Measurements from ENCODE around the gene DDX1. TPM values are rescaled to one million over a fixed set of nuclear protein-coding genes. Genes with fewer than 3 reads are reported as not detected.
"Not testable (repeated sequence)": the region's sequence is repeated elsewhere in the genome, so short reads cannot be mapped to it uniquely, and the experiment has no call there.

The DDX1 gene
- polyA plus RNA-seq, 6 donors from 2014 or later: 31.7 to 49.1 (median 40.6) TPM

DNA sequence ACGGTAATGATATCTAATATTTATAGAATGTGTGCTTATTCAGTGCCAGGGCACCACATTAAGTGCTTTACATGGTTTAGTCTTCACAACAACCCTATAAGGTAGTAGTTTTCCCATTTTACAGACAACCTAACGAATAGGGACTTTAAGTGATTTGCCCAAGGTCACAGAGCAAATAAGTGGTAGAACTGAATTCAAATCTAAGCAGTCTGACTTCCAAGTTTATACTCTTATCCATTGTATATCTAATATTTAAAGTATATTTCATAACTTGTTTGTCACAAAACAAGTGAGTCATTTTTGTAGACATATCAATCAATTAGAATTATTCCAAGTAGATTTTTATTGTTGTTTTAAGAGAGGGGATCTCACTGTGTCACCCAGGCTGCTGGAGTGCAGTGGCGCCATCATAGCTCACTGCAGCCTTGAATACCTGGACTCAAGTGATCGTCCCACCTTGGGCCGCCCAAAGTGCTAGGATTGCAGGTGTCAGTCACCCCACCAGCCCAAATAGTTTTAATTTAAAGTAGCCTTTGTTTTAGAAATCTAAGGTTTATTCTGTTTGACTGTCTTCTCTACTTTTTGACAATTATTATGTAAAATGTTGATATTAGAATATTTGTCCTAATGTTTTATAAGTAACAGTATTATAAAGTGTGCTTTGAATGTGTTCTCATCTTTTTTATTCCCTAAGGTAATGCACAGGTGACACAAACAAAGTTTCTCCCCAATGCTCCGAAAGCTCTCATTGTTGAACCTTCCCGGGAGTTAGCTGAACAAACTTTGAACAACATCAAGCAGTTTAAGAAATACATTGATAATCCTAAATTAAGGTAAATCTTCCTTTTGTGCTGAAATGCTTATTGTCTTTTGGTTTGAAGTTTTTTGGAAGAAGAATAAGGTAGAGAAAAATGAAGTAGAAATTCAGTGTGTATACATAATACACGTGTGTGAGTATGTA lies 15.1 kb downstream of the DDX1 start:
- DNase-seq (no peak), ATAC-seq (ENCODE audit: low read depth in 2 of 2) (no peak)
- Mint-ChIP-seq H3K27ac (peak overlapping the region in 1 of 6 donors; percentile 26), H3K36me3 (peaks cover 28 to 46% of the 10 kb centered on the region in 2 donors), H3K4me3 (no peak overlapping the region), H3K9me3 (no peaks in the 10 kb centered on the region), H3K4me1 (peaks cover 0 to 7% (median 0%) of the 10 kb centered on the region in 3 donors), H3K27me3 (no peaks in the 10 kb centered on the region)

DNA sequence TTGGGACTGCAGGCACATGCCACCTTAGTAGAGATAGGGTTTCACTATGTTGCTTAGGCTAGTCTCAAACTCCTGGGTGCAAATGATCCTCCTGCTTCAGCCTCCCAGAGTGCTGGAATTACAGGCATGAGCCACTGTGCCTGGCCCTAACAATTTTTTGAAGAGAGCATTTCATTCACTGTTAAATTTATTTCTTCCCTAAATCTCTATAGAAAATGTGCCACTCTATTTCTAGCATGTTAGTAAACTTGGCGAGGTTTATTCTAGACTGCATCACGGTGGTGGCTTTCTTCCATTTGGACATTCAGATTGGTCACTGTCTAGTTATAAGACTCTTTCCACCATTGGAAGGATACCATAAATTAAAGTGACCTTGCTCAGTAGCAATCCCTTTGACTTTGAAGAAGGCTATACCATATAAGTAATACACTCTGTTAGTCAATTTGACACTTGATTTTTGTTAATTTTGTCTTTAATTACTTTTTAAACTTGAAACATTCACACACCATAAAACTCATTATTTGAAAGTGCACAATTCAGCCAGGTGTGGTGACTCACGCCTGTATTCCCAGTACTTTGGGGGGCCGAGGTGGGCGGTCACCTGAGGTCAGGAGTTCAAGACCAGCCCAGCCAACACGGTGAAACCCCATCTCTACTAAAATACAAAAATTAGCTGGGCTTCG lies 16.2 kb downstream of the DDX1 start:
- Mint-ChIP-seq H3K4me1 (peaks cover 0 to 7% (median 0%) of the 10 kb centered on the region in 3 donors), H3K27ac (peak overlapping the region in 1 of 6 donors; percentile 88), H3K9me3 (no peaks in the 10 kb centered on the region), H3K27me3 (no peaks in the 10 kb centered on the region), H3K36me3 (peaks cover 28 to 38% of the 10 kb centered on the region in 2 donors), H3K4me3 (no peak overlapping the region)
- ATAC-seq (ENCODE audit: low read depth in 2 of 2) (no peak), DNase-seq (no peak)

GRCh38 chr2:15608392-15608761 lies 16.7 kb downstream of the DDX1 start:
- H3K36me3 Mint-ChIP-seq: peaks cover 31 to 37% of the 10 kb centered on the region in 2 donors
- no peak overlapping the region for H3K4me3 Mint-ChIP-seq
- no peak for ATAC-seq (ENCODE audit: low read depth in 2 of 2)
- no peak for DNase-seq
- no peaks in the 10 kb centered on the region for H3K27me3 Mint-ChIP-seq
- H3K9me3 Mint-ChIP-seq: no peaks in the 10 kb centered on the region
- no peak overlapping the region for H3K27ac Mint-ChIP-seq
- peaks cover 0 to 8% (median 0%) of the 10 kb centered on the region in 3 donors for H3K4me1 Mint-ChIP-seq

GRCh38 chr2:15609341-15610042 lies 17.8 kb downstream of the DDX1 start:
- peaks cover 33 to 39% of the 10 kb centered on the region in 2 donors for H3K36me3 Mint-ChIP-seq

DNA sequence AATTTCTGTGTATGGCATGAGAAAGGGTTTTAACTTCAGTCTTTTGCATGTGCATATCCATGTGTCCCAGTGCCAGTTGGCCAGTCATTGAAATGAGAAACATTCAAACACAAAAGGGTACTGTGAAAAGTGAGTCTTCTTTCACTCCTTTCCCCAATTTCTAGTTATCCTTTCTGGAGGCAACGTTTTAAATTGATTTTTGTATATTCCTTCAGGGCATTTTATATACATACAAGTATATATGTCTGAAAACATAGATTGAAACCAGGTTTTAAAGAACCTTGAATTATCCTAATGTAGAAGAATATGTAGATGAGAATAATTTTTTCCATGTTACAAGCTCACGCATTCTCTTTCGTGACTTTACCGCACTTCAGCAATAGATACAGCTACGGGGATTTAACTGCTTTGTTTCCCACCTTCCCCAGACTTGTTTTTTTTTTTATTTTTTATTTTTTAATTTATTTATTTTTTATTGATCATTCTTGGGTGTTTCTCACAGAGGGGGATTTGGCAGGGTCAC lies 18.8 kb downstream of the DDX1 start:
- H3K36me3 Mint-ChIP-seq: peaks cover 23 to 41% of the 10 kb centered on the region in 2 donors
- no peak for ATAC-seq (ENCODE audit: low read depth in 2 of 2)

More at GRCh38 chr2:15609341-15610042, 17.8 kb downstream of the DDX1 start:
- Mint-ChIP-seq H3K9me3 (no peaks in the 10 kb centered on the region), H3K27ac (no peak overlapping the region), H3K27me3 (no peaks in the 10 kb centered on the region), H3K4me1 (peaks cover 0 to 11% (median 0%) of the 10 kb centered on the region in 3 donors), H3K4me3 (no peak overlapping the region)
- no peak for DNase-seq
- ATAC-seq (ENCODE audit: low read depth in 2 of 2): no peak

DNA sequence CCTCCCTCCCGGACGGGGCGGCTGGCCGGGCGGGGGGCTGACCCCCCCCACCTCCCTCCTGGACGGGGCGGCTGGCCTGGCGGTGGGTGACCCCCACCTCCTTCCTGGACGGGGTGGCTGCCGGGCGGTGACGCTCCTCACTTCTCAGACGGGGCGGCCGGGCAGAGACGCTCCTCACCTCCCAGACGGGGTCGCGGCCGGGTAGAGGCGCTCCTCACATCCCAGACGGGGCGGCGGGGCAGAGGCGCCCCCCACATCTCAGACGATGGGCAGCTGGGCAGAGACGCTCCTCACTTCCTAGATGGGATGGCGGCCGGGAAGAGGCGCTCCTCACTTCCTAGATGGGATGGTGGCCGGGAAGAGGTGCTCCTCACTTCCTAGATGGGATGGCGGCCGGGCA lies 20.4 kb downstream of the DDX1 start:
- H3K27me3 Mint-ChIP-seq; H3K4me1 Mint-ChIP-seq; ATAC-seq (ENCODE audit: low read depth in 2 of 2); DNase-seq; H3K4me3 Mint-ChIP-seq; H3K9me3 Mint-ChIP-seq: not testable (repeated sequence)
- peaks cover 17 to 39% of the 10 kb centered on the region in 2 donors for H3K36me3 Mint-ChIP-seq
- peak overlapping the region in 1 of 6 donors; percentile 33 for H3K27ac Mint-ChIP-seq

More for the DNA sequence above, 18.8 kb downstream of the DDX1 start:
- Mint-ChIP-seq H3K9me3 (no peaks in the 10 kb centered on the region), H3K27me3 (no peaks in the 10 kb centered on the region), H3K4me1 (peaks cover 0 to 4% (median 0%) of the 10 kb centered on the region in 3 donors), H3K27ac (no peak overlapping the region), H3K4me3 (no peak overlapping the region)
- no peak for DNase-seq

GRCh38 chr2:15613736-15614429 lies 22.2 kb downstream of the DDX1 start:
- Mint-ChIP-seq H3K27me3 (no peaks in the 10 kb centered on the region), H3K27ac (no peak overlapping the region), H3K4me1 (peaks cover 0 to 4% (median 0%) of the 10 kb centered on the region in 3 donors), H3K36me3 (peaks cover 17 to 30% of the 10 kb centered on the region in 2 donors), H3K9me3 (no peaks in the 10 kb centered on the region), H3K4me3 (no peak overlapping the region)
- DNase-seq (no peak), ATAC-seq (ENCODE audit: low read depth in 2 of 2) (no peak)

DNA sequence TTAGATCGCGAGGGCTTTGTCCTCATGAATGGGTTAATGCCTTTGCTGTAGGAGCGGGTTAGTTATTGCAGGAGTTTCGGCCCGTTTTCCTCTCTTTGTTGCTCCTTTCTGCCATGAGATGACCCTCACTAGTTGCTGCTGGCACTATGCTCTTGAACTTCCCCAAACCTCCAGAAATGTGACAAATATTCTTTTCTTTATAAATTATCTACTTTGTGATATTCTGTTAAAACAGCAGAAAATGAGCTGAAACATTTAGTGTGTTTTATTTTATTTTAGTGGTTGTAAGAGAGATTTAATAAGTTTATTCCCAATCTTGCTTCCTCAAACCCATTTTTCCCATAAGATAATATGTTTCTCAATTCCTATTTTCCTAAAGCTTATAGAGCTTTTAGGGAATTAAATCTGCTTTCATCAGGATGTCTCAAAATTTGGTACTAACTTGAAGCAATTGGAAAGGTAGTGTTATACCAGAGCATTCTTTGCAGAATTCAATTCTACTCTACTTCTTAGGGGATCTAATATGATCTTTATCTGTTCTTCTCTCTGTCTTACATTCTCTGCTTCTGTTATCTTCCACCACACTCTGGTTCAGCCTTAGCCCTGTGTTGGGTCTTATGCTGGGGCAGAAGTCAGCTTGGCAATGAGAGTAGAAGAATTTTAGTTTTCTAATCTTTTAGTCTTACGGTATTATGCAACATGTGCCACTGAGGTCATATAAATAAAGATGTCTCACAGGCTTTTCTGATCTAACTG lies 23.1 kb downstream of the DDX1 start:
- peaks cover 0 to 4% (median 0%) of the 10 kb centered on the region in 3 donors for H3K4me1 Mint-ChIP-seq
- peaks cover 17 to 23% of the 10 kb centered on the region in 2 donors for H3K36me3 Mint-ChIP-seq
- no peaks in the 10 kb centered on the region for H3K27me3 Mint-ChIP-seq

GRCh38 chr2:15615301-15615920 lies 23.7 kb downstream of the DDX1 start:
- DNase-seq (no peak), ATAC-seq (ENCODE audit: low read depth in 2 of 2) (no peak)
- Mint-ChIP-seq H3K27me3 (no peaks in the 10 kb centered on the region), H3K27ac (peak overlapping the region in 2 of 6 donors; percentile 25 to 70), H3K4me1 (peaks cover 0 to 4% (median 0%) of the 10 kb centered on the region in 3 donors), H3K9me3 (no peaks in the 10 kb centered on the region), H3K4me3 (no peak overlapping the region), H3K36me3 (peaks cover 10 to 18% of the 10 kb centered on the region in 2 donors)

More for the DNA sequence above, 23.1 kb downstream of the DDX1 start:
- Mint-ChIP-seq H3K9me3 (no peaks in the 10 kb centered on the region), H3K4me3 (no peak overlapping the region), H3K27ac (peak overlapping the region in 2 of 6 donors; percentile 6 to 25)
- ATAC-seq (ENCODE audit: low read depth in 2 of 2): no peak
- no peak for DNase-seq

GRCh38 chr2:15616429-15616828 lies 24.8 kb downstream of the DDX1 start:
- no peaks in the 10 kb centered on the region for H3K27me3 Mint-ChIP-seq
- H3K27ac Mint-ChIP-seq: no peak overlapping the region
- H3K4me3 Mint-ChIP-seq: no peak overlapping the region
- peaks cover 8 to 19% of the 10 kb centered on the region in 2 donors for H3K36me3 Mint-ChIP-seq
- peaks cover 0 to 4% (median 0%) of the 10 kb centered on the region in 3 donors for H3K4me1 Mint-ChIP-seq
- no peaks in the 10 kb centered on the region for H3K9me3 Mint-ChIP-seq
- ATAC-seq (ENCODE audit: low read depth in 2 of 2): no peak
- no peak for DNase-seq

DNA sequence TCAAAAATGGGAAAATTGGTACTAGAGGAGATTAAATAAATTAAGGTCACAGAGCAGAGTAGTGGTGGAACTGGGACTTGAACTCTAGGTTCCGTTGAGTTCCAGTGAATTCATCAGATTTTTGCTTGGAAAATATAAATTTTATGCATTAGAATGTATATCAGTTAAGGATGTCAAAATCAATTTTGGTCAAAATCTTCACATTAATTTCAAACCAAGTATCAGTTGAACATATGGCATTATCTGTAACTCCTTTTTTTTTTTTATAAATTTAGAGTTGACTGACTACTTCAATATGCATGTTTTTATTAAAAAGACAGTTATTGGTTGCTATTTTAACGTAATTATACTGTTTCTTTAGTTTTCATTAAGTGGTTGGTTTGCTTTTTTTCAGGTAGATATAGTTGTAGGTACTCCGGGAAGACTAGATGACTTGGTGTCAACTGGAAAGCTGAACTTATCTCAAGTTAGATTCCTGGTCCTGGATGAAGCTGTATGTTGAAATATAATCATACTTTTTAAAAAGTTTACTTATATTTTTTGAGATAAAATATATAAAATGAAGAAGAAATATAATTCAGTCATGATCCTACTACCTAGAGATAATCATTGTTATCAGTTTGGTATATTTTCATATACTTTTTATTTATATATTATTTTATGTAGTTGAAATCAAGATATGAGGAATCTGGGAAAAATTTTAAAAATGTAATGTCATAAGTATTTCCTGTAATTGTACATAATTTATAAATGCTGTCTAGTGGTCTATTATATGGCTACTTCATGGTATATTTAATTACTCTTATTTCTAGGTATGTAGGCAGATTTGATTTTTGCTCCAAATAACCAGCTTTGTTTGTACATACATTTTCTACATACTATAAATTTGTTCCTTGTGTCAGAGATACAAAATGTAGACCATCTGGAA lies 25.4 kb downstream of the DDX1 start:
- H3K9me3 Mint-ChIP-seq: no peaks in the 10 kb centered on the region
- H3K36me3 Mint-ChIP-seq: peaks cover 8 to 20% of the 10 kb centered on the region in 2 donors
- no peak for DNase-seq
- peaks cover 0 to 4% (median 0%) of the 10 kb centered on the region in 3 donors for H3K4me1 Mint-ChIP-seq
- H3K27me3 Mint-ChIP-seq: no peaks in the 10 kb centered on the region
- H3K27ac Mint-ChIP-seq: no peak overlapping the region
- ATAC-seq (ENCODE audit: low read depth in 2 of 2): no peak
- no peak overlapping the region for H3K4me3 Mint-ChIP-seq

All from naive B cell (primary cell).